ENCODE data around the gene TATDN2.

TATDN2 gene

DNA sequence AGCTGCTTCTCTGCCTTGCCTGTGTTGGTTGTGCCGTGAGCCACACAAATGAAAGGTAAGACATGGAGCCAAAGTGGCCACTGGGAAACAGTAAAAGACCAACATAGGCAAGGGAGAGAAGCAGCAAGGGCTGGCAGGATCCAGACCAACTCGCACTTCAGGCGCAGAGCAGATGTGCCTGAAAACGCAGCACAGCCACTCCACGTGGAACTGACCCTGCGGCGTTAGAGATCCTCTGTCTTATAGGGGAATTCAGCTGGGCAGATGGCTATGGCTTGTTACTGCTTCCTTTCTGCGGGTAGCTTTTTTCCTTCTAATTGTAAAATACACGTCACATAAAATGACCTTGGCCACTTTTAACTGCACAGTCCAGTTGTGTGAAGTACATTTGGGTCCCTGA lies 54.8 kb downstream of the TATDN2 start:
- no peak overlapping the region for H3K27ac ChIP-seq
- POLR2A ChIA-PET (ENCODE audit: low non-redundant PET) = no interaction called here
- CTCF ChIA-PET = interaction anchor here (0.7 kb wide), 2 partner anchors 19 to 22 kb away, joined by 3 read pairs; no protein-coding TSS in a partner anchor
- no peak for DNase-seq (ENCODE audit: low spot score)
- TF ChIP-seq, protein P1, sequence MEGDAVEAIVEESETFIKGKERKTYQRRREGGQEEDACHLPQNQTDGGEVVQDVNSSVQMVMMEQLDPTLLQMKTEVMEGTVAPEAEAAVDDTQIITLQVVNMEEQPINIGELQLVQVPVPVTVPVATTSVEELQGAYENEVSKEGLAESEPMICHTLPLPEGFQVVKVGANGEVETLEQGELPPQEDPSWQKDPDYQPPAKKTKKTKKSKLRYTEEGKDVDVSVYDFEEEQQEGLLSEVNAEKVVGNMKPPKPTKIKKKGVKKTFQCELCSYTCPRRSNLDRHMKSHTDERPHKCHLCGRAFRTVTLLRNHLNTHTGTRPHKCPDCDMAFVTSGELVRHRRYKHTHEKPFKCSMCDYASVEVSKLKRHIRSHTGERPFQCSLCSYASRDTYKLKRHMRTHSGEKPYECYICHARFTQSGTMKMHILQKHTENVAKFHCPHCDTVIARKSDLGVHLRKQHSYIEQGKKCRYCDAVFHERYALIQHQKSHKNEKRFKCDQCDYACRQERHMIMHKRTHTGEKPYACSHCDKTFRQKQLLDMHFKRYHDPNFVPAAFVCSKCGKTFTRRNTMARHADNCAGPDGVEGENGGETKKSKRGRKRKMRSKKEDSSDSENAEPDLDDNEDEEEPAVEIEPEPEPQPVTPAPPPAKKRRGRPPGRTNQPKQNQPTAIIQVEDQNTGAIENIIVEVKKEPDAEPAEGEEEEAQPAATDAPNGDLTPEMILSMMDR (conservative IDR thresholded peaks at IDR 0.05; ENCODE audit: low read depth) = no peak

DNA sequence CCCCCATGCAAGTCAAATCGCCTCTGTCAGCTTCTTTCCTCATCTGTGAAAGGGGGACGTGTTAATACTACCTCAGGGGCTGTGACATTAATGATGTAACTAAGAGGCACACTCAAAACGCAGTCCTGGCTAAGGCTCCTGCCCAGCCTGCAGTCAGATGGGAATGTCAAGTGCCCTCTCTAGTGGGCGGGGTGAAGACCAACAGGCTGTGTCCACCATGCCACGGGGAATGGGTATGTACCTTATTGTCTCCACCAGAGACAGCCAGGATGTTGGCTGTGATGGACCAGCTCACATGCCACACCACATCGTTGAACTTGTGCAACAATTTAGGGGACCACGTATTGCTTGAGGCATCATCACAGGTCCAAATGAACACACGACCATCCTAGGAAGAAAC lies 55.5 kb downstream of the TATDN2 start:
- POLR2A ChIA-PET (ENCODE audit: low non-redundant PET) = no interaction called here
- no peak for DNase-seq (ENCODE audit: low spot score)
- CTCF ChIA-PET = interaction anchor here (0.7 kb wide), 1 partner anchor 18 kb away, joined by 3 read pairs; no protein-coding TSS in a partner anchor
- TF ChIP-seq, protein P1 (conservative IDR thresholded peaks at IDR 0.05; ENCODE audit: low read depth) = no peak
- H3K27ac ChIP-seq = no peak overlapping the region

DNA sequence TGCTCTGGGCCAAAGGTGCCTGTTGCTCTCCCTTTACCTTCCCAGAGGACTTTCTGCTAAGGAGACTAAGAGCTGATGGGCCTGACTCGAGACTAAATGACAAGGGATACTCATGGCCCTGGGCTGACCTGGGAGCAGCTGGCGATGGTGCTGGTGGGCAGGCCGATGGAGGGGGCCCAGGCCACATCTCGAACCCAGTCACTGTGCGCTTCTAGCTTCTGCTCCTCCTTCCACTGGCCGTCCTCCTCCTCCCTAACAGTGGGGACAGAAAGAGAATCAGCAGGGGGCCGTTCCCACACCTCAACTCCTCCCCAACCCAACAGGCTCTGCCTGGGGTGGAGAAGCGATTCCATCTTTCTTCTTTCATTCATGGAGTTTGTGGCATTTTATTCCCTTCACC lies 56.6 kb downstream of the TATDN2 start:
- no peak for DNase-seq (ENCODE audit: low spot score)
- TF ChIP-seq, protein P1 (conservative IDR thresholded peaks at IDR 0.05; ENCODE audit: low read depth) = no peak
- CTCF ChIA-PET = interaction anchor here (0.6 to 0.7 kb wide), 2 partner anchors 468 to 896 kb away, joined by 3 to 6 read pairs; no protein-coding TSS in a partner anchor
- no peak overlapping the region for H3K27ac ChIP-seq
- POLR2A ChIA-PET (ENCODE audit: low non-redundant PET) = no interaction called here

DNA sequence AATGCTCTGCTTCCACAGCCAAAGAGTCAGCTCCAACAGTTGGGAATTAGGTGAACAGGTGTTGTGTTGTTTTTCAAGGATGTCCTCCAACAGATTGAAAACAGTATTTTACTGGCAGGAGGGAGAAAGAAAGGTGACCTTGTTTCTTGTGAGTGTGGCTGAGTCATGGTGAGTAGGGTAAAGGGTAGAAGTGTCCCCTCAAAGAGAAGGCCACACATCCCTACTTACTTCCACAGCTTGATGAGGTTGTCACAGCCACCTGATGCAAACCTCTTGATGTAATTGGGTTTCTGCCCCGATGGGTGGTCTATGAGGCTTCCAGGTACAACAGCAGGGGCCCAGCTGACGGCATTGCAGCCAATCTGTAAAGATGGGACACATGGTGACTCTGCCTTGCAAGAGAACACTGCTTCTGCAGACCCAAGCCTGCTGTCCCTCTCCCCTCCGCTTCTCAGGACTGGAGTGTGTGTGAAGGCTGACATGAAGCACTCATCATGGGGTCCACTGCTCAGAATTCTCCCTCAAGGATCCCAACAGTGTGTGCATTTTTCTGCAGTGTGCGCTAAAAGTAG lies 57.2 kb downstream of the TATDN2 start:
- no peak overlapping the region for H3K27ac ChIP-seq
- CTCF ChIA-PET = interaction anchor here (0.6 kb wide), 1 partner anchor 468 kb away, joined by 6 read pairs; no protein-coding TSS in a partner anchor
- POLR2A ChIA-PET (ENCODE audit: low non-redundant PET) = no interaction called here

DNA sequence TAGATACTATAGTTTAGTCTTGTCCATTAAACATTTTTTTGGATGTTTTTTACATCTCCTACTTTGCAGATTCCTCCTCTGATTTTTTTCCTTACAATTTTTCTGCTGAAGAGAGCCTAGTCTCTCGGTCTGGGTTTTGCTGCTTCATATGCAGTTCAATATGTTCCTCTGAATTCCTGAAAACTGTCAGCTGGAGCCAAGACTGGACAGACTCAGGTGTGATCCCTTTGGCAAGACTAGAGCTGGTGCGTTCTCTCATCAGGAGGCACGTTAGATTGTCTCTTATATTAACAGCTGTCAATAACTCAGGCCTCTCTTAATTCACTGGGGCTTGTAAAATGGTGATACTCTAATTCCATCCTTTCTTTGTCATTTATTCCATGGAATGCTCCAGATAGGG lies 57.9 kb downstream of the TATDN2 start:
- ChIA-PET CTCF (no interaction called here), POLR2A (ENCODE audit: low non-redundant PET) (no interaction called here)
- no peak overlapping the region for H3K27ac ChIP-seq
- no peak for DNase-seq (ENCODE audit: low spot score)
- TF ChIP-seq, protein P1 (conservative IDR thresholded peaks at IDR 0.05; ENCODE audit: low read depth) = no peak

More for the DNA sequence above, 57.2 kb downstream of the TATDN2 start:
- no peak for DNase-seq (ENCODE audit: low spot score)
- TF ChIP-seq, protein P1 (conservative IDR thresholded peaks at IDR 0.05; ENCODE audit: low read depth) = no peak

DNA sequence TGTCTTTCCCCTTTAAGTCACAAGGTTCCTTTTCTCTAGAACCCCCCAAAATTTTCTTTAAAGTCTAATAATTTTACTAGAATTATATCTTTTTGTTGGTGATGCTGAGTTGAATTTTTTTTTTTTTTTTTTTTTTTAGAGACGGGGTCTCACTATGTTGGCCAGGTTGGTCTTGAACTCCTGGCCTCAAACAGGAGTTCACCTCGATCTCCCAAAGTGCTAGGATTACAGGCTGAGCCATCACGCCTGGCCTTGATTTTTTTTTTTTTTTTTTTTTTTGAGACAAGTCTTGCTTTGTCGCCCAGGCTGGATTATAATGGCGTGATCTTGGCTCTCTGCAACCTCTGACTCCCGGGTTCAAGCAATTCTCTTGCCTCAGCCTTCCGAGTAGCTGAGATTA lies 60.4 kb downstream of the TATDN2 start:
- no peak for DNase-seq (ENCODE audit: low spot score)
- ChIA-PET CTCF (interaction anchor here (0.6 kb wide), 1 partner anchor 122 kb away, joined by 3 read pairs; no protein-coding TSS in a partner anchor), POLR2A (ENCODE audit: low non-redundant PET) (no interaction called here)
- no peak overlapping the region for H3K27ac ChIP-seq
- TF ChIP-seq, protein P1 (conservative IDR thresholded peaks at IDR 0.05; ENCODE audit: low read depth) = no peak

All from RWPE1 (cell line).